Stimulated activated CD4-positive, alpha-beta T cell treated with anti-CD3 and anti-CD28 coated beads, Interleukin-15, amount 100 ng/mL, for 48 hours (primary cell): ENCODE data around the gene LGR6.

Source experiments
- DNase-seq, 2 donors: peaks; one replicate each; pipeline ENCODE4 v3.0.0-alpha.2; 2020; ENCODE audit warnings: low read depth in 2 of 2

LGR6 gene

GRCh38 chr1:202289009-202289408, 95.4 kb downstream of the LGR6 start:
- no peak for DNase-seq

GRCh38 chr1:202291001-202291400, 97.4 kb downstream of the LGR6 start:
- DNase-seq = no peak

- DNase-seq = no peak
Observed at GRCh38 chr1:202291961-202292712, 98.5 kb downstream of the LGR6 start.

GRCh38 chr1:202292773-202293172, 99.2 kb downstream of the LGR6 start:
- DNase-seq = no peak

- no peak for DNase-seq
Observed at GRCh38 chr1:202293569-202293968, 100.0 kb downstream of the LGR6 start.

GRCh38 chr1:202302166-202302565, 108.6 kb downstream of the LGR6 start:
- no peak for DNase-seq

- DNase-seq = no peak
Observed at GRCh38 chr1:202304375-202304774, 110.8 kb downstream of the LGR6 start.

GRCh38 chr1:202305168-202305567, 111.6 kb downstream of the LGR6 start:
- DNase-seq = no peak

GRCh38 chr1:202306535-202307345, 113.1 kb downstream of the LGR6 start:
- no peak for DNase-seq

GRCh38 chr1:202310071-202310725, 116.6 kb downstream of the LGR6 start:
- no peak for DNase-seq

GRCh38 chr1:202310746-202311145, 117.1 kb downstream of the LGR6 start:
- no peak for DNase-seq

- no peak for DNase-seq
Observed at GRCh38 chr1:202311875-202312635, 118.5 kb downstream of the LGR6 start.

GRCh38 chr1:202315576-202316168, 122.1 kb downstream of the LGR6 start:
- DNase-seq = peak; percentile 45 to 68

- no peak for DNase-seq
Observed at GRCh38 chr1:202316186-202316585, 122.6 kb downstream of the LGR6 start.

GRCh38 chr1:202317941-202318925, 124.6 kb downstream of the LGR6 start:
- DNase-seq = no peak

GRCh38 chr1:202319381-202320080, 125.9 kb downstream of the LGR6 start:
- DNase-seq = no peak

- DNase-seq = no peak
Observed at GRCh38 chr1:202320081-202320405, 126.4 kb downstream of the LGR6 start.

- DNase-seq = no peak
Observed at GRCh38 chr1:202323731-202324130, 130.1 kb downstream of the LGR6 start.

- DNase-seq = no peak
Observed at GRCh38 chr1:202324646-202325045, 131.0 kb downstream of the LGR6 start.

GRCh38 chr1:202329891-202330290, 136.3 kb downstream of the LGR6 start:
- DNase-seq = no peak
